Stimulated activated CD8-positive, alpha-beta memory T cell treated with anti-CD3 and anti-CD28 coated beads, Interleukin-2, amount 100 ng/mL, for 1 hour (primary cell): ENCODE data around the gene SMIM41.

Experiments
- DNase-seq, 2 donors: peaks; one replicate each; pipeline ENCODE4 v3.0.0-alpha.2; 2020; ENCODE audit warnings: low read depth in 2 of 2

Gene SMIM41

DNA sequence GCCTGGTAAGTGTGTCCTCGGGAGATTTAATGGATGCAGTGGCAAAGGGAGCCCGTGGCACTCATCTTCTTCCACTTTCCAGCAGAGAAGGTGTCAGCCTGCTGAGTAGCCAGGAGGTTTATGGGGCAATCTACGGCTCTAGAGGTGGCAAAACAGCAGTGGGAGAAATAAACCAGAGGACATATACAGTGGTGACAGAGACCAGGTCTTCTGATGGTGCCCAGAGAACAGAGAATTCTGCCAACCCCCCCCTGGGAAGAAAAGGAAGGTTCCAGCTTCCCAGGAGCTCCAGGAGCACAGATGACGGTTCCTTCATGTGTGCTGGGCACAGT lies 43.0 kb downstream of the SMIM41 start:
- no peak for DNase-seq

DNA sequence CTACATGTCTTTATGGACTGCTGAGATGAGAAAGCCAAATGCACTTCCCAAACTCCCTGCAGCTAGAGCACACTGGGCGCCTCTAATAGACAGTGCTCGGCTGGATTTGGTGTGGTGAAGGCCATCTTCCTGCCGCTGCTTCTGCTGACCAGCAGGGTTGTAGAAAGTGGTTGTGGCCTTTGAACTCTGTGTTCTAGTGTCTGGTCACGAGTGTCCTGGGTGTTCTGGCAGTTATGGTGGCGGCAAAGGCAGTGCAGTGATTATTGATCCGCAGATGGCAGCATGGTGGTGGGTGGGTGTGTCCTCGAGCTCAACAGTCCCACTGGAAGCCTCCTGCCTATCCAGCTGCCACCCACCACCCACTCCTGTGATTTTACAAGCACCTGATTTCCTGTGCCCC lies 43.4 kb downstream of the SMIM41 start:
- DNase-seq: no peak

DNA sequence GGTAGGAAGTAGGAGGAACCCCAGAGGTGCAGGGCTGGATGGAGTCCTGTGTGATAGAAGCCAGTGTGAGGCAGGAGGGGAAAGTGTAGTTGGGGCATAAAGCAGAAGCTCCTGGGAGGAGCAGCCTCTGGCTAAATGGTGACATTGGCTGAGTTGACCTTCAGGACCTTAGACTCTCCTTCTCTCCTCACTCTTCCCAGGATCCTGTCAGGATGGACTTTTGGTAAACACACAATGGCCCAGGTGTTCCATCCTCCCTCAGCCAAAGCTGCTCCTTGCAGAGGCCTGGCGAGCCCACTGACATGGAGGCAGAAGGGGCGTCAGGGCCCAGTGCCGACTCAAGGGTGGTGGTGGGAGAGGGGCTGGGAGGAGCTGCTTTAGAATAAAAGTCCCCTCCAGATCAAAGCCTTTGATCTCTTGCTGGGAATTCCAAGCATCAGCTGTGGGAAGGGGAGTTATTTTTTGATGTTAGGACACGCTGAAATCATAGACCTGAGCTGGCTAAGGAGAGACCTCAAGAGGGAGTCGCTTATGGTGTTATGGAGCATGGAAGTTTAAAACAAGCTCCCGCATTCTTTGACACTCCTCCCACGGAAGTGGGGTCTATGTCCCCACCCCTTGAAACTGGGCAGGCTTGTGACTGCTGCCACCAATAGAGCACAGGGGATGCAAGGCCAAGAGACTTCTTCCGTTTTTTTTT lies 44.1 kb downstream of the SMIM41 start:
- no peak for DNase-seq

DNA sequence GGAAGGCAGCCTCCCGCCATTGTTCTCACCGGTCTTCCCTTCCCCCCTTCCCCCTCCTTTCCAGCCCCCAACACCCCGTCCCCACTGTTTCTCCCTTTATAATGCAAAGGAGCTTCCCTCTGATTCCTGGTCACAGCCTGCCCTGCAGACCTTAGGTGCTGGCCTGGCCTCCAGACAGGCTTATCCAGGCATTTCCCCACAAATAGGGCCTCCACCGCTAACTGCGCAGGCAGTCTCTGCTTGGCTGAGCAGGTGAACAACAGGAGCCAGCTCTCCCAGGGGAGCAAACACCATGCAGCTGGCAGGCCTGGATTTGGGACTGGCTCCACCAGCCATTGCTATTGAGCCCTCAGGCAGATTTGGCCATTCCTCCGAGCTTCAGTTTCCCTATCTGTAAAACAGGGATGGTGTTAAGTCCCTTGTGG lies 46.0 kb downstream of the SMIM41 start:
- DNase-seq: no peak

DNA sequence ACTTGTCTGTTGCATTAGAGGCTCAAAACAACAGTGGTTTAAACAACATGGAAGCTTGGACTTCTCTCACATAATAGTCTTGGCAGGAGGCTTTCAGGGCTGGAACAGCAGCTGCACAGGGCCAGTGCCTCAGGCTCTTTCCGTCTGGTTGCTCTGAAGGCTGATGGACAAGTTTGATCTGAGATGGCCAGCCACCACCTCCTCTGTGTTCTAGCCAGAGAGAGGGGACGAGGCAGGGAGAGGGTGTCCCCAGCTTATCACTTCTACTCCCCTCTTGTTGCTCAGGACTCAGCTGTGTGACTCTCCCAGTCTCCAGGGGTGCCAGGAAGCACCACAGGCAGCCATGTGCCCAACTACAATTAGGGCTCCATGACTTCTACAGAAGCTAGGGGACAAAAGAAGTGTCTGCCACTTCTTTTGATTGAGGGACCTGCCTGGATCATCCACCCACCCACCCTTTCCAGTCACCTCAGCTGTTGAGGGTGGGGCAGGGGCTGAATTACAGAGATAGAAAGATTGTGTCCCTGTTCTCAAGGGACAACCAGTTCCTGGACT lies 46.6 kb downstream of the SMIM41 start:
- no peak for DNase-seq

DNA sequence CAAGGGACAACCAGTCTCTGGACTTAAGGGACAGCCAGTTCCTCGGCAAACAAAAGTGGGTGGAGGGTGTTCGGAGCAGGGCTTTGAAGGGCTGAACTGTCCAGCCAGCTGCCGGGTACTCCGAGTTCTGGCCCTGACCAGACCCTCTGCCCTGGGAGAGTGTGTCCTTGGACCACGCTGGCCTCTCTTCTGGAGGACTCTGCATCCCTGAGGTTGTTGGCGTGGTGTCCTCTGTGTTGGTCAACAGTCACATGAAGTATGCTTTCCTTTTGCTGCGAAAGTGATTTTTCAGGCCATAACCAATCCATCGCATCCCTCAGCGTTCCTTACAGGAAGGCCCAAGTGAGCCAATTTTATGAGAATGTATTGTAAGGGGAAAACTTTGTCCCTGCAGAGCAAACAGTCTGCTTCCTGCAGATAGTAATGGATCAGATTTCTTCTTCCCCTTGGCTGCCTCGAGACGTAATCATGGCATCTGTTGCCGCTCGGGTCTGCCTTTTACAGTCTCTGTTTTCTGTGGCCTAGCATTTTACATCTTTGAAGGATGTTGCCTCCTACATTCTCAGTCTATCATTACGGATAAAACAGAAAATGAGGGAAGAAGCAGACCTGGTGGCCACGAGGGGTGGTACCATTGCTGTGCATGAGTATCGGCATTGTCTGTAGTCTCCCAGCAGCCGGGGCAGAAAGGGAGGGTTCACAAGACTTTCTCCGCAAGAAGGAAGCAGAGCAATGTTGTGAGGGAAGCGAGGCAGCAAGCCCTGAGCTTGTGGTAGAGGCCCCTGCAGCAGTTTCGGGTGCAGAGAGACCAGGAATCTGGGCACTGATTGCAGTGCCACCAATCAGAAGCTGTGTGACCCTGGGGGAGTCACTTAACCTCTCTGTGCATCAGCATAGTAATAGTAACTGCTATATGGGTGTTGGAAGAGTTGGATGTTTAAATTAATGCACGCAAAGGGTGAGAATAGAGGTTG lies 47.4 kb downstream of the SMIM41 start:
- no peak for DNase-seq

DNA sequence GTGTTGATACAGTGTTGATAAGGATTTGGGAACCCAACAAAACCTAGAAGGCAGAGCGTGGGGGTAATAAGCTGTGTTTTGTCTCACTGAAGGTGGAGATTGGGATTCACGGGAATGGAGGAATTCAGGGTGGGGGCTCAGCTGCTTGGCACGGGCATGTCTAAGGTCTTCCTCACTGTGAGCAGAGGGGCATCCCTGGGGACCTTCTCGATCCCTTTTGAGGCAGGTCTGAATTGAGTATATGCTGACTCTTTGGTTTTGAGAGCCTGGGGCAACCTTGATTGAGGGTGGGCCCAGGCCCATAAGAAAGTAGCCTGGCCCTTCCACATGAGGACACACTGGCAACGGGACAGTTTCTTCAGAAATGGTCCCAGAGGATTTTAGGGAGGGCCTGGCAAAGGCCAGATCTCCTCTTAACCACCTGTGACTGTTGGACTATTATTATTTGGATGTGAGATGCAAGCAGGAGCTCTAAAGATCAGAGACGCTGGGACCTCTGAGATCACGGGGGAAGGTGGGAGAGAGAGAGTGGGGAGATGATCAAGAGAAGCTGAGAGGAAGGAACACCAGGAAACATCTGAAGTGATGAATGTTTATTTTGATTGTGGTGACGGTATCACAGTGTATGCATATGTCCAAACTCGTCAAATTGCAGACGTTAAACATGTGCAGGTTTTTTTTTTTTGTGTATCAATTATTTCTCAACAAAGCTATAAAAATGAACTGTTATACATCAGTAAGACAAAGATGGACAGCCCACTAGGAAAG lies 48.4 kb downstream of the SMIM41 start:
- no peak for DNase-seq

DNA sequence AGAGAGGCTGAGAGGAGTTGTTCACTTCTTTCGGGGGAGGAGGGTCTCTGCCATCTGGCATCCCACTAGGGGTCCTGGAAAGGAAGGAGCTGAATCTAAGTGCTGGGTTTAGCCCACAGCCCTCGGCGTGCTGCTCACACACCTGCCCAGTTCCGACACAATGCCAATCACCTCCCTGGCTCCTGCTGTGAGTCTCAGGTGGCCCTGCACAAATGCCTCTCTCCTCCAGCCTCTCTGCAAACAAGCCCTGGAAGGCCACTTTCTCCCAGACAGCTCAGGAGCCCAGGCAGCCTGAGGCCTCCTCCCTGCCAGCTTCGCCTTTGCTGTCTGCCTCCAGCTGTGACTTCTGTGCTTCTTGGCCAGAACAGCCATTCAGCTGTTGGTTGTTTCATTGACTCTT lies 51.2 kb downstream of the SMIM41 start:
- no peak for DNase-seq

DNA sequence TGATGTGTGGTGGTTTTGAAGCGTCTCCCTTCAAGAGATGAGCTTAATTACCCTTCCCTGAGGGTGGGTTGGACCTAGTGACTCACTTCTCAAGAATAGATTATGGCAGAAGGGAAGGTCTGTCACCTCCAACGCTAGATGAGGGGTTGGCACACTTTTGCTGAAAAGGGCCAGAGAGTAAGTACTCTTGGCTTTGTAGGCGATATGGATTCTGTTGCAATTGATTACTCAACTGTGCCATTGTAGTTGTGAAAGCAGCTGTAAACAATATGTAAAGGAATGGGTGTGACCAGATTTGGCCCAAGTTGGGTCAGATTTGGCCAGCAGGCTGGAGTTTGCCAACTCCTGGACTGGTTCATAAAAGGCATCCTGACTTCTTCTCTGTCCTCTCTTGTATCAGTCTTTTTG lies 53.3 kb downstream of the SMIM41 start:
- DNase-seq: no peak

DNA sequence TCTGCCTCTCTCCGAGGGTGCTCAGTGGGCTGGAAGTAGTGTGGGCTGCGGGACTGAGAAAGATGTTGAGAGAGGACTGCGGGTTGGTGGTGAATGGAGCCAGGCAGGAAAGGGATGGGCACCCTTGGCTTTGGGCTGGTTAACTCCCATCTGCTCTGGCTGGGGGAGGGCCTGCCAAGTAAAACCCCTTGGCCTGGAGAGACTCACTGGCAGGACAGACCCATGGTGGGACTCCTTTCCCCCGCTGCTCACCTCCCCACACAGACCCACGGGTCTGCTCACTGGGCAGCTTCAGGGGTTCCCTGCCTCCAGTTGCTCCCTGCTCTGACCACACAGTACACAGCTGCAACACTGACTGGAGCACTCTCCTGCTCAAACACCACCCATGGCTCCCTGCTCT lies 58.2 kb downstream of the SMIM41 start:
- no peak for DNase-seq

DNA sequence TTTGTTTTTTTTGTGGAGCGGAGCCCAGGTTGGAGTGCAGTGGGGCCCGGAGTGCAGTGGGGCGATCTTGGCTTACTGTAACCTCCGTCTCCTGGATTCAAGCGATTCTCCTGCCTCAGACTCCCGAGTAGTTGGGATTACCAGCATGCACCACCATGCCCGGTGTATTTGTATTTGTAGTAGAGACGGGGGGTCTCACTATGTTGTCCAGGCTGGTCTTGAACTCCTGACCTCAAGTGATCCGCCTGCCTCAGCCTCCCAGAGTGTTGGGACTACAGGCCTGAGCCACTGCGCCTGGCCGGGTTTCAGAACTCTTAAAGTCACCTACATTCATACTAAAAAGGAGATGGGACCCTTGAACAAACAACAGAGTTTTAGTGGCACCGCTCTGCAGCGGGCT lies 59.6 kb downstream of the SMIM41 start:
- no peak for DNase-seq

DNA sequence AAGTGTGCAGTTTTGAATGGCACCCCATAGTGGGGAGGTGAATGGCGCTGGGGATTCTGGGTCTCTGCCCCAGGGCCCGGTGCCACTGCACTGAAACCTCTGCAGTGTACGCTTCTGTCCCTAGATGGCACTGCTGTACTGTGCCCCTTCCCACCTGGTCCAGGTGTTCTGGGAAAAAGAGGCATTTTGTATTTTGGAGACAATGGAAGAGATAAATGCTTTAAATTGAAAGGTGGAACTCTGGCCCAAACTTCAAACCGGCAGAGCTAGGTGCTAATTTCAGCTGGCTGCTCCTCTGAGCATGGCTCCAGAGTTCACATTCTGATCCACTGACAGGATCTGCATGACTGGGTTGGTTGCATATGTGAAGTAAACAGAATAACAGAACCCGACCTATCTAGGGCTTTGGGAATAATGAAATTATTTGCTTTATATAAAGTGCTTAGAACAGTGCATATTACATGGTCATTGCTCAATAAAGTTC lies 60.1 kb downstream of the SMIM41 start:
- no peak for DNase-seq

DNA sequence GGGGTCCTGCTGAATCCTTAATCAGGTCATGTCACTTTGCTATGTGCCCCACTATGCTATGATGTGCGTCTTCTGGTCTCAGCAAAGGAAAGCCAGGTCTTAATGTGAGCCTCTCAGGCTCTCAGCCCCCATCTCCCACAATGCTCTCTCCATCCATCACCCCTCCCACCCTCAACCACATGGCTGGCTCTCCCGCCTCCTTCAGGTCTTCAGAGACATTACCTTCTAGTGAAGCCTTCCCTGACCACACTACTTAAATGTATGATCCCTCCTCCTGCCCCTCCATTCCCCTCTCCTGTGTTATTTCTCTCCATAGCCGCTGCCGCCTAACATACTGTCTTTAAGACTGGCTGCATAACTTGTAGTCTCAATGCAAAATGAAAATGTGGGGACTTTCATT lies 61.8 kb downstream of the SMIM41 start:
- no peak for DNase-seq

DNA sequence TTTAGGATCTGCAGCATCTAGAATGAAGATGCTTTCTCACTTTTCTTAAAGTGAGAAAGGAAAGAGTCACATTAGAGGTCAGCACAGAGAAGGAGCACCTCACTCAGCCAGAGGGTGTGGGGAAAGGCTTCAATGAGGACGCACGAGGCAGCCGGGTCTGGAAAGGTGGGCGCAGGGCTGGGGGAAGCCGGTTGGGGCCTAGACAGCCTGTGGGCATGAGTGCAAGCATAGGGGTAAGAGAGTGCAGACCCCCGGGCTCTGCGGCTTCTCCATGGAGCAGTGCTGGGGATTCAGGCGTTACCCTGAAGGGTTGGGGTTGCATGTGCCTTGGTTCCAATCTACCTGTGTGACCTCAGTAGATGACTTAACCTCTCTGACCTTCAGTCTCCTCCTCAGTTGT lies 62.4 kb downstream of the SMIM41 start:
- no peak for DNase-seq

DNA sequence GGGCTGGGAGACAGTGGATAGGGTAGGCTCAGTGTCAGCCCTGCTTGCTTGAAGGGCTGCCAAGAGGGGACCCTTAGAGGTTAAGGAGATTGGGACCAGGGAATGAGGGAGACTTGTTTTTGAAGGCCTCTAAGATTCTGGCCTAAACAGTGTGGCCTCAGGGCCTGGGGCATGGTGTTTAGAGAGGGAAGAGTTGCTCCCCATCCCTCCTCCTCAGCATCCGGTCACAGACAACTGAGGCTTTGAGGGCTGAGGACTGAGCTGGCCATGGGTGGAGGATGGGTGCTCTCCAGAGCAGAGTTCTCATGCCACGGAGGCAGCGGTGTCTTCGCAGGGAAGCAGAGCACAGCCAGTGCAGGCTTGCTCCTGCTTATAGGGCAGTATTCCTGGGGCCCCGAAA lies 62.9 kb downstream of the SMIM41 start:
- no peak for DNase-seq

DNA sequence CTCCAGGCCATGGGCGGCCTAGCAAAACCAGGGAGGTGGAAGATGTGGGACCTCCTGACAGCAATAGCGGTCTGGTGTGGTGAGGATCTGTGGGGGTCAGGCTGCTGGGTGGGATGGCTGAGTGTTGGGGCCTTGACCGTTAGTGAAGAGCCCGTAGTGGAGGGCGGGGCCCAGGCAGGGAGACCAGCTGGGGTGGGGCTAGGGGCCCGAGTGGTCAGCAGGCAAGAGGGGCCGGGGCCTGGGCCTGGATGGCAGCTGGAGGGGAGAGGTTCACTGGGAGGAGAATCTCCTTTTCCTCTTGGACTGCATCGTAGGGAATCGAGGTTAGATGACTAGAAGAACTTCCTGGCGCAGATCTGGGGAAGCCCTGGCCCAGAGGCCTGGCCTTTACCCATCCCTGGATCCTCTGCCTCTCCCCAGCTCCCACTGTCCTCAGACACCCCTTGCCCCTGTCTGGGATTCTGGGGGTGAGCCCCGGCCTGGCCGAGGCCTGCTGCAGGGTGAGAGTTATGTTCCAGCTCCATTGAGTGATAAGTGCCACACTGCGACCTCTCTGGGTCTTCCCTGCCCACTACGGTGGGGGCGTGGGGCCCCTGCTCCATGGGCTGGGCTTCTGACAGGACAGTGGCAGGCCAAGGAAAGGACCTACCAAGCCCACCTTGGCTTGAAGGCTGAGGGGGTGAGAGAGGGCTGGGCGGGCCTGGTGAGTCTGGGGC lies 65.2 kb downstream of the SMIM41 start:
- DNase-seq: no peak

DNA sequence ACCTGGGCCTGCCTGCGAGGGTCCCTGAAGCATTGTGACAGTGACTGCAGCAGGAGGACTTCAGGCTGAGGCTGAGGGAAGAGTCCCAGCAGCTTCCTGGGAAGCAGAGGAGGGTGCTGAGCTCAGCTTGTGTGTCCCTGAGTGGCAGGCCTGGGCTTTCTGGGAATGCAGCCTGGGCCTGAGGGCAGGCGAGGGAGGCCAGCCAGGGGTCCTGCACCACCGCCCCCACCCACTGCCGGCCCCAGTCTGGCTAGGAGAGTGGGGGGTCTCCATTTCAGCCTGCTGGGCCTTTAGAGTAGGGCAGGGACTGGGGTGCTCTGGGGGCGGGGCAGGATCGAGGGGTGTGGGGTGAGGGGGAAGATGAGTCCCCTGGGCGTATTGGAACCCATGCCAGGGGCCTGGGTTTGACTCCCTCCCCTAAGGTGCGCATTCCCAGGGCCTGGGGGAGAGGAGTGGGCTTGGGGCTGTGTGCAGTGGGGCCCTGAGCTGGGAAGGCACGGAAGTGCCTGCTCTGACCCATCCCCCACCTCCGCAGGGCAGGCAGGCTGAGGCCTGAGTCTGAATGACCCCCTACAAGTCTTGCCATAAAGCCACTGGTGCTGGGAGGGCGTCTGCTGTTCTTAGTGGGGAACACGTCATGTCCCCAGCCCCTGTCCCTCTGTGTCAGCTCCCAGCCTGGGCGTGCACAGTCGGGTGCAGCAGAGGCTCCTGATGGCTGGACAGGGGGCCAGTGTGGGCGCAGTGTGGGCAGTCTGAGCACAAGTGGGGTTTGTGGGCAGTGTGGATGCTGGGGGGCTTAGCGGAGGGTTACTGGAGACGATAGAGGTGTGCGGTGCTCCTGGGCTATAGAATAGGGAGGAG lies 66.0 kb downstream of the SMIM41 start:
- no peak for DNase-seq

DNA sequence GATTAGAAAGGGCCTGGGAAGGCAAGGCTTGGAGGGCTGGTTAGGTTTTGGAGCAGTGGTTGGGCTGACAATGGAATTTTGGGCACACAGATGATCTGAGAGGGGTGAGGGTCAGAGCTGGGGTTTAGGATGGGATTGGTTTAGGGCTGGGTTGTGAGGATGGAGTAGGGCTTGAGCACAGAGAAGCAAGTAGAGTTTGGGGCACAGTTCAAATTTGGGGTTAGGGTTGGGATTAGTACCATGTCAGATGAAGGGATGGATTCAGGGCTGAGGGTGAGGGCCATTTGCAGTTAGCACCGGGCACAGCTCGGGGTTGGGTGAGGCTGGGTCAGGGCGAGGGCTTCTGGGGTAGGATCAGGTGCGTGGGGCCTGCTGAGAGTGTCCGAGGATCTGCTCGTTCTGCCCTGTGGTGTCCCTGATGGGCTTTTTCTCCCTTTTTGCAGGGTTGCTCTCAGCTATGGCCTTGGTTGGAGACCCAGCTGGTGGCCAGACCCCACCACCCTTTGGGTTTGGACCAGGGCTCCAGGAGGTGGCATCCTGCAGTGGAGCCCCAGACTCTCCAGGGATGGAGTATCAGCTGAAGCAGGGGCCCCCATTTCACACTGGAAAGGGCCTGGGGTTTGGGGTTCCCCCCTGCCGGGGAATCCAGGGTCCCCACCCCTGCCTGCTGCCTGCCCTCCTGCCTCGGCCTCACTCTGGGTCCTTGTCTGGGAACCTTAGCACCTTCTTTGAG lies 66.8 kb downstream of the SMIM41 start:
- no peak for DNase-seq

DNA sequence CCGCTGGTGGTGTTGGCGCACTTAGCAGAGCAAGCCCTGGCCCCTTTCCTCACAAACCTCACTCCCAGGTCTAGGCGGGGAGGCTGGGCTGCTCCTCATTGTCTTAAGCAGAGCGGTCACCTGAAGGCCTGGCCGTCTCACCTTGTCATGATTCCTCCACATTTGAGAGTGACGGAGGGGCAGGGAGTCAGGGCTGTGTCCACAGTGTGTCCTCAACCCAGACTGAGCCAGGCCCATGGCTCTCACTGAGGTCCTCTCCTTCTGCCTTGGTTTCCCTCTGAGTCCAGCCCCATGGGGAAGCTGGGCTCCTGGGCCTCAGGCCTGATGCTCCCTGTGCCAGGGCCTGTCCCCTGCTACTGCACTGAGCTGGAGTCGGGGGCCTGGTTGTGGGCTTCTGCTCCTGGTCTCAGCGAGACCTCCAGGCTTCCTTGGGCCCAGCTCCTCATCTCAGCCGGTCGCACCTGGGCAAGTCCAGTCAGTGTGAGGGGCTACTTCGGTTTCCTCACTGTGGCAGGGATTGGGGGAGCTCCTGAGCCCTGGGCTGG lies 67.4 kb downstream of the SMIM41 start:
- no peak for DNase-seq
